Endothelial cell (in vitro differentiated cells): ENCODE data around the gene ALK. TPM values are rescaled to one million over a fixed set of nuclear protein-coding genes. Genes with fewer than 3 reads are reported as not detected.

Experiments used
- DNase-seq: peaks from one replicate; pipeline ENCODE4 v3.0.0; 2021; ENCODE audit warnings: low spot score
- H3K27ac Mint-ChIP-seq: one replicate; pipeline ENCODE4 v1.8.0; 2021; ENCODE audit warnings: mixed read lengths, inconsistent platforms; ENCODE audit not compliant: unreplicated experiment
- H3K27me3 Mint-ChIP-seq: one replicate; pipeline ENCODE4 v1.8.0; 2021; ENCODE audit warnings: mild to moderate bottlenecking, moderate library complexity, mixed read lengths, inconsistent platforms; ENCODE audit not compliant: unreplicated experiment
- H3K36me3 Mint-ChIP-seq: one replicate; pipeline ENCODE4 v1.8.0; 2021; ENCODE audit warnings: mild to moderate bottlenecking, low read depth, mixed read lengths, inconsistent platforms; ENCODE audit not compliant: unreplicated experiment
- H3K4me1 Mint-ChIP-seq: one replicate; pipeline ENCODE4 v1.8.0; 2021; ENCODE audit warnings: mild to moderate bottlenecking, mixed read lengths, inconsistent platforms; ENCODE audit not compliant: unreplicated experiment
- H3K4me3 Mint-ChIP-seq: one replicate; pipeline ENCODE4 v1.8.0; 2021; ENCODE audit warnings: mild to moderate bottlenecking, mixed read lengths, inconsistent platforms; ENCODE audit not compliant: unreplicated experiment
- H3K9me3 Mint-ChIP-seq: one replicate; pipeline ENCODE4 v1.8.0; 2021; ENCODE audit warnings: mixed read lengths, inconsistent platforms; ENCODE audit not compliant: unreplicated experiment
- total RNA-seq: library from RNA; stranded (reverse); fragmentation: NEBNext Ultra II Directional; extraction: Animal tissue kit (Norgen Biotek cat#: 25700); gene quantifications from one replicate; pipeline ENCODE4 v1.2.1, GENCODE V29; 2021; ENCODE audit not compliant: unreplicated experiment
- TF ChIP-seq, protein P1 (sequence below): fragments of 200-600 bp; sonication (generic); IDR thresholded peaks from one replicate; pipeline ENCODE4 v1.5.0; 2021; ENCODE audit warnings: antibody characterized with exemption; ENCODE audit not compliant: unreplicated experiment

The ALK gene
- total RNA-seq, 1 donor from 2014 or later = 0.05 TPM

- H3K27ac Mint-ChIP-seq = no peak overlapping the region
Observed at GRCh38 chr2:29765721-29766120, 155.7 kb downstream of the ALK start.

DNA sequence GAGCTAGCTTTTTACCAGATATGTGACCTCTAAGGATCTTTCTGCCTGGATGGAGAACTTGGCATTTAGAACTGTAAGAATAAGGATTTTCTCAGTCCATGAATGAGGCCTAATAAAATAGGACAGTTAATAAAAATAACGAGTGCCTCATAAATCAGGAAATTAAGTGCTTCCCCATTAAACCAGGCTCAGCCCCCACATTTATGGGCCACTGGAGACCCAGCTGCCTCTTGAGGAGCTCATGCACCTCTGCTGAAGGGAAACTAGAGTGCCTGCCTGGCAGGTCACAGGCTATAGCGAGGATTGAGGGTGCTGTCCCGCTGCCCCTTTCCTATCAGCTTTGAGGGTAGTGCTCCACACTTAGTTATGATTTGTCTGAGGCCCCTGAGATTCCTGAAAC is 158.0 kb downstream of the ALK start:
- H3K36me3 Mint-ChIP-seq = no peaks in the 10 kb centered on the region
- H3K4me3 Mint-ChIP-seq = no peak overlapping the region
- no peak overlapping the region for H3K27ac Mint-ChIP-seq
- TF ChIP-seq, protein P1, sequence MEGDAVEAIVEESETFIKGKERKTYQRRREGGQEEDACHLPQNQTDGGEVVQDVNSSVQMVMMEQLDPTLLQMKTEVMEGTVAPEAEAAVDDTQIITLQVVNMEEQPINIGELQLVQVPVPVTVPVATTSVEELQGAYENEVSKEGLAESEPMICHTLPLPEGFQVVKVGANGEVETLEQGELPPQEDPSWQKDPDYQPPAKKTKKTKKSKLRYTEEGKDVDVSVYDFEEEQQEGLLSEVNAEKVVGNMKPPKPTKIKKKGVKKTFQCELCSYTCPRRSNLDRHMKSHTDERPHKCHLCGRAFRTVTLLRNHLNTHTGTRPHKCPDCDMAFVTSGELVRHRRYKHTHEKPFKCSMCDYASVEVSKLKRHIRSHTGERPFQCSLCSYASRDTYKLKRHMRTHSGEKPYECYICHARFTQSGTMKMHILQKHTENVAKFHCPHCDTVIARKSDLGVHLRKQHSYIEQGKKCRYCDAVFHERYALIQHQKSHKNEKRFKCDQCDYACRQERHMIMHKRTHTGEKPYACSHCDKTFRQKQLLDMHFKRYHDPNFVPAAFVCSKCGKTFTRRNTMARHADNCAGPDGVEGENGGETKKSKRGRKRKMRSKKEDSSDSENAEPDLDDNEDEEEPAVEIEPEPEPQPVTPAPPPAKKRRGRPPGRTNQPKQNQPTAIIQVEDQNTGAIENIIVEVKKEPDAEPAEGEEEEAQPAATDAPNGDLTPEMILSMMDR = no peak
- no peak for DNase-seq
- H3K4me1 Mint-ChIP-seq = no peaks in the 10 kb centered on the region
- H3K27me3 Mint-ChIP-seq = no peaks in the 10 kb centered on the region
- no peaks in the 10 kb centered on the region for H3K9me3 Mint-ChIP-seq

More at GRCh38 chr2:29765721-29766120, 155.7 kb downstream of the ALK start:
- Mint-ChIP-seq H3K36me3 (no peaks in the 10 kb centered on the region), H3K27me3 (no peaks in the 10 kb centered on the region), H3K4me3 (no peak overlapping the region), H3K4me1 (no peaks in the 10 kb centered on the region), H3K9me3 (no peaks in the 10 kb centered on the region)
- DNase-seq = no peak
- TF ChIP-seq, protein P1 = no peak

- Mint-ChIP-seq H3K36me3 (no peaks in the 10 kb centered on the region), H3K27me3 (no peaks in the 10 kb centered on the region), H3K9me3 (no peaks in the 10 kb centered on the region), H3K4me1 (no peaks in the 10 kb centered on the region), H3K4me3 (no peak overlapping the region), H3K27ac (no peak overlapping the region)
- no peak for DNase-seq
- TF ChIP-seq, protein P1 = no peak
Observed at GRCh38 chr2:29762239-29762638, 159.1 kb downstream of the ALK start.

DNA sequence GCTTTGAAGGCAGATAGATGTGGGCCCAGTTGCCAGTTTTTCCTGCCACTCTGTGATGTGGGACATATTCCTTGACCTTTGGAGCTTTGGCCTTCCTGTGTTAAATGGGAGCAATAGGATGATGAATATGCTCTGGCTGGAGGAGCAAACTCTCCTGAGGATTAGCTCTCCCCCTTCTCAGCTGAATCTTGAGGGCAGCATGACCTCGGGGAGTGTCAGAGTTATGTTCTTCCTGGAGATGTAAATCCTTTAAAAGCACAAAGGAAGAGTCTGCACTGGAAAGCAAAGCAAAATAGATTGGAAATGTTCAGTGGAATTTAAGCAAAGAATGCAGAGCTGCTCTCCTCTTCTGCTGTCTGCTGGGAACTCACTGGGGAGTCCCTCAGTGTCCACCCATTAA is 160.1 kb downstream of the ALK start:
- Mint-ChIP-seq H3K4me3 (no peak overlapping the region), H3K27ac (no peak overlapping the region)

GRCh38 chr2:29760008-29760407 is 161.4 kb downstream of the ALK start:
- H3K36me3 Mint-ChIP-seq = no peaks in the 10 kb centered on the region
- no peaks in the 10 kb centered on the region for H3K4me1 Mint-ChIP-seq
- TF ChIP-seq, protein P1 = no peak
- no peaks in the 10 kb centered on the region for H3K9me3 Mint-ChIP-seq
- H3K27ac Mint-ChIP-seq = no peak overlapping the region
- no peak for DNase-seq
- H3K27me3 Mint-ChIP-seq = no peaks in the 10 kb centered on the region
- no peak overlapping the region for H3K4me3 Mint-ChIP-seq

More for the DNA sequence above, 160.1 kb downstream of the ALK start:
- no peaks in the 10 kb centered on the region for H3K9me3 Mint-ChIP-seq
- TF ChIP-seq, protein P1 = no peak
- no peaks in the 10 kb centered on the region for H3K27me3 Mint-ChIP-seq
- H3K36me3 Mint-ChIP-seq = no peaks in the 10 kb centered on the region
- H3K4me1 Mint-ChIP-seq = no peaks in the 10 kb centered on the region
- DNase-seq = no peak
